H1 (cell line): ENCODE data around the gene OOEP. TPM values are rescaled to one million over a fixed set of nuclear protein-coding genes. Genes with fewer than 3 reads are reported as not detected.

Experiments used
- YY1 ChIP-seq: IDR thresholded peaks from 2 replicates; pipeline ENCODE4 v1.6.1; 2011; ENCODE audit warnings: low read depth, mild to moderate bottlenecking, low read length
- polyA plus RNA-seq, 7 experiments: library from polyadenylated mRNA; depleted of rRNA in 3 of 7; stranded (reverse) in 5 of 7; unstranded in 2 of 7; fragments of >200 nt in 5 of 7; fragments of 200-250 nt in 2 of 7; gene quantifications; 1 replicate in 5 of 7; 2 replicates in 1 of 7; 4 replicates in 1 of 7; pipeline versions ENCODE4 v1.2.1 to v1.2.3, GENCODE V29; 2011 to 2013; ENCODE audit warnings: missing spikeins in 2 of 7, mixed read lengths in 2 of 7
- total RNA-seq: library from RNA; stranded (reverse); fragmentation: NEBNext Ultra II Directional; extraction: Animal tissue kit (Norgen Biotek cat#: 25700); gene quantifications from 2 replicates; pipeline ENCODE4 v1.2.1, GENCODE V29; 2021

OOEP gene
- total and polyA plus RNA-seq, 2 of the 8 experiments (the other 6 are each of a cell fraction or from before 2014, with no cell fraction given), result 0.20 to 0.41 TPM

GRCh38 chr6:73349311-73349710, 20.4 kb downstream of the OOEP start (continued):
- no peak for TF ChIP-seq YY1
